NCI-H460 (cell line): ENCODE data around the gene ADGRF3. TPM values are rescaled to one million over a fixed set of nuclear protein-coding genes. Genes with fewer than 3 reads are reported as not detected.
A peak's percentile ranks its signal among the peaks of the same experiment; 100 is the strongest.
"Not testable (repeated sequence)": the region's sequence is repeated elsewhere in the genome, so short reads cannot be mapped to it uniquely, and the experiment has no call there.

Source experiments
- DNase-seq: peaks from one replicate; pipeline ENCODE4 v3.0.0-alpha.2; 2016; ENCODE audit warnings: low read depth; ENCODE audit errors: extremely low read depth
- total RNA-seq: library from RNA; depleted of rRNA; stranded (reverse); fragments of >200 nt; shearing (Covaris generic); gene quantifications from 2 replicates; pipeline ENCODE4 v1.2.3, GENCODE V29; 2014; rRNA removed

Gene ADGRF3
- total RNA-seq, 1 experiment from 2014 or later = not detected

GRCh38 chr2:26281226-26281625 is 65.4 kb downstream of the ADGRF3 start:
- no peak for DNase-seq

GRCh38 chr2:26279886-26280285 is 66.7 kb downstream of the ADGRF3 start:
- DNase-seq = no peak

GRCh38 chr2:26276484-26277227 is 69.9 kb downstream of the ADGRF3 start:
- DNase-seq = no peak

GRCh38 chr2:26274058-26274613 is 72.5 kb downstream of the ADGRF3 start:
- peak; percentile 84 for DNase-seq

- DNase-seq = peak; percentile 69
Observed at GRCh38 chr2:26273501-26273900, 73.1 kb downstream of the ADGRF3 start.

- DNase-seq = no peak
Observed at GRCh38 chr2:26270373-26270772, 76.2 kb downstream of the ADGRF3 start.

GRCh38 chr2:26269571-26270158 is 76.9 kb downstream of the ADGRF3 start:
- DNase-seq = no peak

GRCh38 chr2:26268670-26269385 is 77.8 kb downstream of the ADGRF3 start:
- DNase-seq = not testable (repeated sequence)

- DNase-seq = no peak
Observed at GRCh38 chr2:26268213-26268612, 78.4 kb downstream of the ADGRF3 start.

GRCh38 chr2:26258836-26259235 is 87.8 kb downstream of the ADGRF3 start:
- not testable (repeated sequence) for DNase-seq

Other genes with a start within 250 kb of the ADGRF3 start
- gene GAREM2, start 173.7 kb downstream of the ADGRF3 start, total RNA-seq = 5.5 and 5.7 TPM in 2 replicates
- gene HADHA, start 102.2 kb downstream of the ADGRF3 start, total RNA-seq = 142 and 160 TPM in 2 replicates
- gene HADHB, start 101.8 kb downstream of the ADGRF3 start, total RNA-seq = 113 and 120 TPM in 2 replicates
- 88.7 and 99.2 TPM in 2 replicates for gene SELENOI, start 646 bp downstream of the ADGRF3 start, total RNA-seq
- gene DRC1, start 55.1 kb upstream of the ADGRF3 start, total RNA-seq = 0.46 TPM in 1 of 2 replicates, not detected in the other
- gene OTOF, start 131.3 kb upstream of the ADGRF3 start, total RNA-seq = not detected in 2 replicates